Measurements from ENCODE around the gene HOXD8. TPM values are rescaled to one million over a fixed set of nuclear protein-coding genes. Genes with fewer than 3 reads are reported as not detected.

Gene HOXD8
- total RNA-seq, 1 experiment from 2014 or later: 0.39 TPM

- Histone ChIP-seq H3K27ac (no peak overlapping the region), H3K4me3 (no peak overlapping the region), H3F3A (ENCODE audit: insufficient read depth, low read depth) (no peaks in the 10 kb centered on the region), H4K20me1 (ENCODE audit: insufficient read depth) (no peaks in the 10 kb centered on the region), H3K9me3 (ENCODE audit: insufficient read depth, low read depth) (no peaks in the 10 kb centered on the region), H3K9me2 (ENCODE audit: insufficient read depth) (no peaks in the 10 kb centered on the region), H3K36me3 (ENCODE audit: low read depth) (no peaks in the 10 kb centered on the region), H2AFZ (no peak overlapping the region), H3K4me1 (replicated peaks; ENCODE audit: insufficient read depth) (no peaks in the 10 kb centered on the region), H3K4me2 (no peak overlapping the region), H3K79me2 (ENCODE audit: low read depth) (no peaks in the 10 kb centered on the region), H3K27me3 (ENCODE audit: insufficient read depth, low read depth) (peaks cover 74% of the 10 kb centered on the region)
- no peak for DNase-seq
- CTCF ChIA-PET: no interaction called here
- POLR2A ChIA-PET (ENCODE audit: unreplicated experiment): no interaction called here
- no TSS peak for BruUV-seq (replicated peaks)
- no peak for TF ChIP-seq EZH2 (IDR thresholded peaks at IDR 0.05; ENCODE audit: low read depth)
- no peak for TF ChIP-seq CTCF (conservative IDR thresholded peaks at IDR 0.05)
- intact Hi-C loops (cut with micrococcal nuclease; ENCODE audit: unreplicated experiment): no loop called here
Measured at GRCh38 chr2:176177580-176178037, 48.1 kb downstream of the HOXD8 start.

GRCh38 chr2:176178038-176178756 lies 48.7 kb downstream of the HOXD8 start:
- intact Hi-C loops (cut with micrococcal nuclease; ENCODE audit: unreplicated experiment): no loop called here
- Histone ChIP-seq H3K4me3 (no peak overlapping the region), H4K20me1 (ENCODE audit: insufficient read depth) (no peaks in the 10 kb centered on the region), H3K27me3 (ENCODE audit: insufficient read depth, low read depth) (peaks cover 68% of the 10 kb centered on the region), H3K4me1 (replicated peaks; ENCODE audit: insufficient read depth) (no peaks in the 10 kb centered on the region), H2AFZ (no peak overlapping the region), H3K4me2 (no peak overlapping the region), H3K36me3 (ENCODE audit: low read depth) (no peaks in the 10 kb centered on the region), H3K9me3 (ENCODE audit: insufficient read depth, low read depth) (no peaks in the 10 kb centered on the region), H3K27ac (no peak overlapping the region), H3F3A (ENCODE audit: insufficient read depth, low read depth) (no peaks in the 10 kb centered on the region), H3K79me2 (ENCODE audit: low read depth) (no peaks in the 10 kb centered on the region), H3K9me2 (ENCODE audit: insufficient read depth) (no peaks in the 10 kb centered on the region)
- TF ChIP-seq CTCF (conservative IDR thresholded peaks at IDR 0.05): no peak
- no peak for TF ChIP-seq EZH2 (IDR thresholded peaks at IDR 0.05; ENCODE audit: low read depth)
- DNase-seq: no peak
- BruUV-seq (replicated peaks): no TSS peak
- CTCF ChIA-PET: no interaction called here
- POLR2A ChIA-PET (ENCODE audit: unreplicated experiment): no interaction called here

- H2AFZ ChIP-seq: no peak overlapping the region
- no peak for DNase-seq
- H3K9me2 ChIP-seq (ENCODE audit: insufficient read depth): no peaks in the 10 kb centered on the region
- ChIA-PET POLR2A (ENCODE audit: unreplicated experiment) (no interaction called here), CTCF (no interaction called here)
- H3K4me1 ChIP-seq (replicated peaks; ENCODE audit: insufficient read depth): no peaks in the 10 kb centered on the region
- TF ChIP-seq EZH2 (IDR thresholded peaks at IDR 0.05; ENCODE audit: low read depth): no peak
- no peak for TF ChIP-seq CTCF (conservative IDR thresholded peaks at IDR 0.05)
- BruUV-seq (replicated peaks): no TSS peak
- no peak overlapping the region for H3K4me3 ChIP-seq
- intact Hi-C loops (cut with micrococcal nuclease; ENCODE audit: unreplicated experiment): no loop called here
- no peak overlapping the region for H3K4me2 ChIP-seq
- no peaks in the 10 kb centered on the region for H3K9me3 ChIP-seq (ENCODE audit: insufficient read depth, low read depth)
- no peaks in the 10 kb centered on the region for H3K36me3 ChIP-seq (ENCODE audit: low read depth)
- no peaks in the 10 kb centered on the region for H4K20me1 ChIP-seq (ENCODE audit: insufficient read depth)
- peaks cover 62% of the 10 kb centered on the region for H3K27me3 ChIP-seq (ENCODE audit: insufficient read depth, low read depth)
- no peaks in the 10 kb centered on the region for H3F3A ChIP-seq (ENCODE audit: insufficient read depth, low read depth)
- no peaks in the 10 kb centered on the region for H3K79me2 ChIP-seq (ENCODE audit: low read depth)
- no peak overlapping the region for H3K27ac ChIP-seq
Measured at GRCh38 chr2:176178757-176179295, 49.3 kb downstream of the HOXD8 start.
